Measurements from ENCODE around the gene PTPRN.
A peak's percentile ranks its signal among the peaks of the same experiment; 100 is the strongest.
"Not testable (repeated sequence)": the region's sequence is repeated elsewhere in the genome, so short reads cannot be mapped to it uniquely, and the experiment has no call there.

Gene PTPRN

GRCh38 chr2:219266232-219266631 is 43.0 kb downstream of the PTPRN start:
- TF ChIP-seq CTCF (IDR thresholded peaks at IDR 0.05; ENCODE audit: insufficient read depth, low read length, missing control alignments), result no peak
- CTCF ChIA-PET, result interaction anchor here (1.2 to 21.6 kb wide), 6 partner anchors 8 to 29 kb away, joined by 3 to 691 read pairs (median 12); partner anchors contain the start of gene DNAJB2
- POLR2A ChIA-PET, result no interaction called here
- DNase-seq (ENCODE audit: low read depth, low spot score), result no peak
- H3K4me3 ChIP-seq (ENCODE audit: low read depth, low read length), result no peak overlapping the region

GRCh38 chr2:219261024-219261855 is 48.0 kb downstream of the PTPRN start:
- ChIA-PET CTCF (interaction anchor here (0.6 to 4.5 kb wide), 10 partner anchors 10 to 102 kb away, joined by 3 to 55 read pairs (median 5); partner anchors contain the start of gene DNAJB2), POLR2A (interaction anchor here (1.3 kb wide), 1 partner anchor 18 kb away, joined by 4 read pairs; the partner anchor contains the start of gene DNAJB2)
- TF ChIP-seq CTCF (IDR thresholded peaks at IDR 0.05; ENCODE audit: insufficient read depth, low read length, missing control alignments), result no peak
- H3K4me3 ChIP-seq (ENCODE audit: low read depth, low read length), result no peak overlapping the region
- no peak for DNase-seq (ENCODE audit: low read depth, low spot score)

- H3K4me3 ChIP-seq (ENCODE audit: low read depth, low read length); DNase-seq (ENCODE audit: low read depth, low spot score); CTCF ChIA-PET; POLR2A ChIA-PET: not testable (repeated sequence)
These were observed 50.3 kb downstream of the PTPRN start for GRCh38 chr2:219258942-219259341.

- no peak for TF ChIP-seq CTCF (IDR thresholded peaks at IDR 0.05; ENCODE audit: insufficient read depth, low read length, missing control alignments)
- ChIA-PET CTCF (interaction anchor here (0.6 to 3.2 kb wide), 8 partner anchors 9 to 116 kb away, joined by 3 to 37 read pairs (median 4); no protein-coding TSS in a partner anchor), POLR2A (no interaction called here)
- H3K4me3 ChIP-seq (ENCODE audit: low read depth, low read length), result peak overlapping the region; percentile 57
- DNase-seq (ENCODE audit: low read depth, low spot score), result no peak
These were observed 54.5 kb downstream of the PTPRN start for GRCh38 chr2:219254590-219255201.

GRCh38 chr2:219253753-219254589 is 55.2 kb downstream of the PTPRN start, which contains the start of gene TUBA4A:
TUBA4A (minus strand) TSS chr2:219253918; CDS start chr2:219253858, 60 bp downstream.
- TF ChIP-seq CTCF (IDR thresholded peaks at IDR 0.05; ENCODE audit: insufficient read depth, low read length, missing control alignments), result no peak
- H3K4me3 ChIP-seq (ENCODE audit: low read depth, low read length), result peak within 1 kb of the TSS; percentile 57
- ChIA-PET POLR2A (interaction anchor here (1.0 kb wide), 1 partner anchor 9 kb away, joined by 3 read pairs; the partner anchor contains the start of genes GLB1L and STK16), CTCF (interaction anchor here (1.1 to 3.2 kb wide), 7 partner anchors 10 to 95 kb away, joined by 3 to 37 read pairs (median 12); no protein-coding TSS in a partner anchor)
- no peak for DNase-seq (ENCODE audit: low read depth, low spot score)

Data from AG04449 (cell line).